CD4-positive, alpha-beta T cell (primary cell): Measurements from ENCODE around the gene ELP4. TPM values are rescaled to one million over a fixed set of nuclear protein-coding genes. Genes with fewer than 3 reads are reported as not detected.

Experiments used
- ATAC-seq: fragments of 200-7000 bp; cut with Tn5 transposase; one replicate; pipeline ENCODE4 v1.10.0; 2022; ENCODE audit warnings: mild to moderate bottlenecking; ENCODE audit not compliant: poor library complexity
- CTCF ChIA-PET: fragments of 350-600 bp; sonication (Branson Sonifier 250); formaldehyde crosslinking; loops from one replicate; lab custom pipeline; 2021; ENCODE audit warnings: antibody characterized with exemption, inconsistent platforms; lab: Charles Lee
- POLR2A ChIA-PET: fragments of 350-600 bp; sonication (Branson Sonifier 250); formaldehyde crosslinking; loops from one replicate; lab custom pipeline; 2021; ENCODE audit warnings: antibody characterized with exemption, inconsistent platforms; lab: Charles Lee
- DNase-seq, 14 experiments: peaks; one replicate each; pipeline ENCODE4 v3.0.0-alpha.2; 2013 to 2020; ENCODE audit warnings: mixed read lengths in 2 of 14
- H3K27ac ChIP-seq, 2 donors: one replicate each; pipeline versions ENCODE4 v1.5.1 to v1.7.0; 2013; ENCODE audit warnings: low read length in 2 of 2, low read depth in 1 of 2, mild to moderate bottlenecking in 1 of 2
- H3K27me3 ChIP-seq, 2 experiments: 1 replicate in 1 of 2; 2 replicates in 1 of 2; pipeline versions ENCODE4 v1.6.1 to v1.7.0; 2013; ENCODE audit warnings: low read length in 2 of 2, control low read depth in 1 of 2, mild to moderate bottlenecking in 1 of 2, moderate library complexity in 1 of 2; ENCODE audit not compliant: insufficient read depth in 2 of 2, control insufficient read depth in 1 of 2
- H3K36me3 ChIP-seq: one replicate; pipeline ENCODE4 v1.6.1; 2013; ENCODE audit warnings: low read length, control low read depth; ENCODE audit not compliant: insufficient read depth
- H3K4me1 ChIP-seq: one replicate; pipeline ENCODE4 v1.6.1; 2013; ENCODE audit warnings: low read length, control low read depth; ENCODE audit not compliant: insufficient read depth
- H3K4me3 ChIP-seq: one replicate; pipeline ENCODE4 v1.5.1; 2013; ENCODE audit warnings: mild to moderate bottlenecking, low read length, moderate library complexity
- H3K9me3 ChIP-seq, 2 experiments: 1 replicate in 1 of 2; 2 replicates in 1 of 2; pipeline versions ENCODE4 v1.6.1 to v1.7.0; 2013; ENCODE audit warnings: low read length in 2 of 2, mild to moderate bottlenecking in 2 of 2, control low read depth in 1 of 2, moderate library complexity in 1 of 2; ENCODE audit not compliant: control insufficient read depth in 1 of 2, insufficient read depth in 1 of 2
- H3K27ac Mint-ChIP-seq: one replicate; pipeline ENCODE4 v1.8.0; 2020; ENCODE audit warnings: mixed read lengths
- H3K27me3 Mint-ChIP-seq: one replicate; pipeline ENCODE4 v1.8.0; 2021; ENCODE audit warnings: mixed read lengths
- H3K36me3 Mint-ChIP-seq: one replicate; pipeline ENCODE4 v1.8.0; 2021; ENCODE audit warnings: low read depth, mixed read lengths
- H3K4me1 Mint-ChIP-seq: one replicate; pipeline ENCODE4 v1.8.0; 2021; ENCODE audit warnings: low read depth, mixed read lengths
- H3K4me3 Mint-ChIP-seq: one replicate; pipeline ENCODE4 v1.8.0; 2020; ENCODE audit warnings: mild to moderate bottlenecking, mixed read lengths
- H3K9me3 Mint-ChIP-seq: one replicate; pipeline ENCODE4 v1.8.0; 2020; ENCODE audit warnings: mixed read lengths
- CTCF ChIP-seq: fragments of 200-600 bp; IDR thresholded peaks from one replicate; pipeline ENCODE4 v1.8.0; 2022; ENCODE audit warnings: antibody characterized with exemption, mild to moderate bottlenecking
- intact Hi-C, 2 experiments: fragments of 100-400 bp; cut with DNase I in 1 of 2; cut with micrococcal nuclease in 1 of 2; formaldehyde crosslinking; loops; one replicate each; pipeline versions ENCODE4 v1.15.1 to v1.9.0; 2023 to 2025; cut with DNase I, micrococcal nuclease
- total RNA-seq, 174 experiments: library from RNA in 2 of 174; stranded (reverse) in 2 of 174; gene quantifications; one replicate each; pipeline ENCODE4 v1.2.3 and lab custom pipeline; 2021 to 2026

ELP4 gene
- total RNA-seq, 2 experiments from 2014 or later: 9.5 to 10.3 TPM

GRCh38 chr11:31606893-31607292 is 97.3 kb downstream of the ELP4 start:
- no peaks in the 10 kb centered on the region for H3K9me3 Mint-ChIP-seq
- ATAC-seq (no peak), DNase-seq (no peak)
- no peaks in the 10 kb centered on the region for H3K36me3 ChIP-seq
- ChIA-PET CTCF (no interaction called here), POLR2A (no interaction called here)
- H3K27ac ChIP-seq: no peak overlapping the region
- H3K4me3 Mint-ChIP-seq: no peak overlapping the region
- TF ChIP-seq CTCF: no peak
- H3K36me3 Mint-ChIP-seq: peaks cover 32% of the 10 kb centered on the region
- intact Hi-C loops: no loop called here
- no peaks in the 10 kb centered on the region for H3K4me1 Mint-ChIP-seq
- no peaks in the 10 kb centered on the region for H3K4me1 ChIP-seq
- H3K27me3 Mint-ChIP-seq: no peaks in the 10 kb centered on the region
- H3K9me3 ChIP-seq: no peaks in the 10 kb centered on the region
- no peak overlapping the region for H3K27ac Mint-ChIP-seq
- no peak overlapping the region for H3K4me3 ChIP-seq
- no peaks in the 10 kb centered on the region for H3K27me3 ChIP-seq

GRCh38 chr11:31607914-31608313 is 98.3 kb downstream of the ELP4 start:
- no peaks in the 10 kb centered on the region for H3K27me3 ChIP-seq
- intact Hi-C loops: no loop called here
- Mint-ChIP-seq H3K27ac (no peak overlapping the region), H3K36me3 (peaks cover 32% of the 10 kb centered on the region), H3K4me1 (no peaks in the 10 kb centered on the region), H3K27me3 (no peaks in the 10 kb centered on the region), H3K9me3 (no peaks in the 10 kb centered on the region), H3K4me3 (no peak overlapping the region)
- H3K27ac ChIP-seq: no peak overlapping the region
- H3K4me1 ChIP-seq: no peaks in the 10 kb centered on the region
- H3K4me3 ChIP-seq: no peak overlapping the region
- no peaks in the 10 kb centered on the region for H3K36me3 ChIP-seq
- no peak for ATAC-seq
- no peak for TF ChIP-seq CTCF
- POLR2A ChIA-PET: no interaction called here
- CTCF ChIA-PET: no interaction called here
- no peak for DNase-seq
- H3K9me3 ChIP-seq: no peaks in the 10 kb centered on the region

DNA sequence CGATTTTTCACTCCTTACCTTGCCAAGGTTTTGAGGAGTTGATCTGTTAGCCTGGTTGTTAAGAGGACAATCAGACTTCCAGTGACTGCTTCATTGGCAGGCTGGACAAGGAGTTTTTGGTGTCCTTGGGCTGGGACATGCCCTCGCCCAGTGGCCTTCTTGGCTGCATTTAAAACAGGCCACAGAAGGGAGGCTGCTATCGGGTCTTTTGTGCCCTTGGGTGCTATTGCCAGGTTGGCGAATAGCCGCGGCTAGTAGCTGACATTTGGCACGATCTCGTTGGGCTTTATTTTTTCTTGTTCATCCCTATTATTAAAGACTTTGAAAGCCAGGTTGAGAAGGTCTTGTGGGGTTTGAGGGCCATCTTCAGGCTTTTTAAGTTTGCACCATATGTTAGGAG is 99.4 kb downstream of the ELP4 start:
- no peaks in the 10 kb centered on the region for H3K4me1 Mint-ChIP-seq
- DNase-seq (no peak), ATAC-seq (no peak)
- H3K27me3 Mint-ChIP-seq: no peaks in the 10 kb centered on the region
- Histone ChIP-seq H3K4me1 (no peaks in the 10 kb centered on the region), H3K27ac (no peak overlapping the region), H3K9me3 (no peaks in the 10 kb centered on the region), H3K36me3 (no peaks in the 10 kb centered on the region), H3K4me3 (no peak overlapping the region), H3K27me3 (no peaks in the 10 kb centered on the region)
- peaks cover 28% of the 10 kb centered on the region for H3K36me3 Mint-ChIP-seq
- ChIA-PET POLR2A (no interaction called here), CTCF (no interaction called here)
- no peak overlapping the region for H3K4me3 Mint-ChIP-seq
- H3K9me3 Mint-ChIP-seq: no peaks in the 10 kb centered on the region
- no peak overlapping the region for H3K27ac Mint-ChIP-seq
- intact Hi-C loops: no loop called here
- TF ChIP-seq CTCF: no peak
